ENCODE results near the gene SCP2.

DNA sequence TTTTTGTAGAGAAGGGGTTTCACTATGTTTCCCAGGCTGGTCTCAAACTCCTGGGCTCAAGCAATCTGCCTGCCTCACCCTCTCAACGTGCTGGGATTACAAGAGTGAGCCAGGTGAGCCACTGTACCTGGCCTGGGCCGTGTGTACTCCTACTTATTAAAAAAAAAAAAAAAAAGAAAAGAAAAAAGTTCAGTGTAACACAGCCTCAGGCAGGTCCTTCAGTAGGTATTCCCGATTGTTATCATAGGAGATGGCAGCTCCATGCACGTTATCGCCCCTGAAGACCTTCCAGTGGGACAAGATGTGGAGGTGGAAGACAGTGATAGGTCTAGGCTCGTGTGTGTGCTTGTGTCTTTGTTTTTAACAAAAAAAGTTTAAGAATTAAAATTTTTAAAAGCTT lies 8.9 kb upstream of the SCP2 start:
- TF ChIP-seq POLR2A (IDR thresholded peaks at IDR 0.05) (no peak), EP300 (IDR thresholded peaks at IDR 0.05) (no peak), POLR2AphosphoS5 (IDR thresholded peaks at IDR 0.05) (no peak)
- TF ChIP-seq, protein P1, sequence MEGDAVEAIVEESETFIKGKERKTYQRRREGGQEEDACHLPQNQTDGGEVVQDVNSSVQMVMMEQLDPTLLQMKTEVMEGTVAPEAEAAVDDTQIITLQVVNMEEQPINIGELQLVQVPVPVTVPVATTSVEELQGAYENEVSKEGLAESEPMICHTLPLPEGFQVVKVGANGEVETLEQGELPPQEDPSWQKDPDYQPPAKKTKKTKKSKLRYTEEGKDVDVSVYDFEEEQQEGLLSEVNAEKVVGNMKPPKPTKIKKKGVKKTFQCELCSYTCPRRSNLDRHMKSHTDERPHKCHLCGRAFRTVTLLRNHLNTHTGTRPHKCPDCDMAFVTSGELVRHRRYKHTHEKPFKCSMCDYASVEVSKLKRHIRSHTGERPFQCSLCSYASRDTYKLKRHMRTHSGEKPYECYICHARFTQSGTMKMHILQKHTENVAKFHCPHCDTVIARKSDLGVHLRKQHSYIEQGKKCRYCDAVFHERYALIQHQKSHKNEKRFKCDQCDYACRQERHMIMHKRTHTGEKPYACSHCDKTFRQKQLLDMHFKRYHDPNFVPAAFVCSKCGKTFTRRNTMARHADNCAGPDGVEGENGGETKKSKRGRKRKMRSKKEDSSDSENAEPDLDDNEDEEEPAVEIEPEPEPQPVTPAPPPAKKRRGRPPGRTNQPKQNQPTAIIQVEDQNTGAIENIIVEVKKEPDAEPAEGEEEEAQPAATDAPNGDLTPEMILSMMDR (IDR thresholded peaks at IDR 0.05) = no peak
